ENCODE measurements around the gene HMGN2. TPM values are rescaled to one million over a fixed set of nuclear protein-coding genes. Genes with fewer than 3 reads are reported as not detected.

The HMGN2 gene
- total RNA-seq, 1 donor from 2014 or later: 158 TPM

GRCh38 chr1:26438041-26438440, 34.2 kb upstream of the HMGN2 start:
- H3K4me1 ChIP-seq: peaks cover 14% of the 10 kb centered on the region
- H3K4me3 ChIP-seq: no peak overlapping the region
- H3K27me3 ChIP-seq (ENCODE audit: low read depth): no peaks in the 10 kb centered on the region
- no peak for DNase-seq
- H3K27ac ChIP-seq (replicated peaks): no peak overlapping the region
- TF ChIP-seq, protein P1, sequence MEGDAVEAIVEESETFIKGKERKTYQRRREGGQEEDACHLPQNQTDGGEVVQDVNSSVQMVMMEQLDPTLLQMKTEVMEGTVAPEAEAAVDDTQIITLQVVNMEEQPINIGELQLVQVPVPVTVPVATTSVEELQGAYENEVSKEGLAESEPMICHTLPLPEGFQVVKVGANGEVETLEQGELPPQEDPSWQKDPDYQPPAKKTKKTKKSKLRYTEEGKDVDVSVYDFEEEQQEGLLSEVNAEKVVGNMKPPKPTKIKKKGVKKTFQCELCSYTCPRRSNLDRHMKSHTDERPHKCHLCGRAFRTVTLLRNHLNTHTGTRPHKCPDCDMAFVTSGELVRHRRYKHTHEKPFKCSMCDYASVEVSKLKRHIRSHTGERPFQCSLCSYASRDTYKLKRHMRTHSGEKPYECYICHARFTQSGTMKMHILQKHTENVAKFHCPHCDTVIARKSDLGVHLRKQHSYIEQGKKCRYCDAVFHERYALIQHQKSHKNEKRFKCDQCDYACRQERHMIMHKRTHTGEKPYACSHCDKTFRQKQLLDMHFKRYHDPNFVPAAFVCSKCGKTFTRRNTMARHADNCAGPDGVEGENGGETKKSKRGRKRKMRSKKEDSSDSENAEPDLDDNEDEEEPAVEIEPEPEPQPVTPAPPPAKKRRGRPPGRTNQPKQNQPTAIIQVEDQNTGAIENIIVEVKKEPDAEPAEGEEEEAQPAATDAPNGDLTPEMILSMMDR (IDR thresholded peaks at IDR 0.05; ENCODE audit: borderline replicate concordance): no peak
- no peaks in the 10 kb centered on the region for H3K9me3 ChIP-seq (replicated peaks)
- intact Hi-C loops (cut with micrococcal nuclease): no loop called here
- H3K36me3 ChIP-seq: peaks cover 89% of the 10 kb centered on the region

GRCh38 chr1:26440259-26440658, 32.0 kb upstream of the HMGN2 start:
- intact Hi-C loops (cut with micrococcal nuclease): no loop called here
- H3K27ac ChIP-seq (replicated peaks): no peak overlapping the region
- TF ChIP-seq, protein P1 (IDR thresholded peaks at IDR 0.05; ENCODE audit: borderline replicate concordance): no peak
- peaks cover 100% of the 10 kb centered on the region for H3K36me3 ChIP-seq
- no peak for DNase-seq
- H3K4me1 ChIP-seq: no peaks in the 10 kb centered on the region
- H3K27me3 ChIP-seq (ENCODE audit: low read depth): no peaks in the 10 kb centered on the region
- no peaks in the 10 kb centered on the region for H3K9me3 ChIP-seq (replicated peaks)
- H3K4me3 ChIP-seq: no peak overlapping the region

DNA sequence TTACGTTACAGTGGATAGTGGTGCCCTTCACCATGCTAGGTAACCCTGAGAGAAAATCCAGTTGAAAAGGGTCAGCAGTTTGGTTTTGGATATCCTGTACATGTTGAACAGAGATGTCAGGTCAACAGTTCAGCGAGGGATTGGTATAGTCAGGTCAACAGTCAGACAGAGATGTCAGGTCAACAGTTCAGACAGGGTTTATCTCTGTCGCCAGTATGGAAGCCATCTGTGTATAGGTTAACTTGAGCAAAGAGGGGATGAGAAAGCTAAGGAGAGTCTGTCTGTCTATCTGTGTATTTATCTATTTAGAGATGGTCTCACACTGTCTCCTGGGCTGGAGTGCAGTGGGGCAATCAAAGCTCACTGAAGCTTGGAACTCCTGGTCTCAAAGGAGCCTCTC, 22.4 kb upstream of the HMGN2 start:
- Histone ChIP-seq H3K4me3 (no peak overlapping the region), H3K27ac (replicated peaks) (no peak overlapping the region), H3K27me3 (ENCODE audit: low read depth) (no peaks in the 10 kb centered on the region), H3K4me1 (no peaks in the 10 kb centered on the region), H3K36me3 (peaks cover 96% of the 10 kb centered on the region), H3K9me3 (replicated peaks) (no peaks in the 10 kb centered on the region)
- intact Hi-C loops (cut with micrococcal nuclease): no loop called here
- DNase-seq: no peak
- TF ChIP-seq, protein P1 (IDR thresholded peaks at IDR 0.05; ENCODE audit: borderline replicate concordance): no peak

DNA sequence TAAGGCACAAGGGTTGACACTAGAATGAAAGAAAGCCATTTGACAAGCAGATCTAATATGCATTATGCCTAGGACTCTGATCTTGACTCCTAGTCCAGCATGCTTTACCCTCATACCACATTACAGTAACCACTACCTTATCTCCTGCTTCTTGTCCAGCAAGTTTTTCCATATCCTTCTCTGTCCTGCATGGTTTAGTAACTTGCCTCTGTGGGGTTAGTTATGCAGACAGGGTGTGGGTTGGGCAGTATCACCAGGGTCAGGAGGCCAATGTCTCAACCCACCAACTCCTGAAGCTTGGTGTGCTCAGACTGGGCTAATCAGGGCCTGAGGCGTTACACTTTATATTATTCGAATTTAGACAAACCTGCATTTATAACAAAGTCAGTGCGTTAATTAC, 21.3 kb upstream of the HMGN2 start:
- no peak for DNase-seq
- H3K36me3 ChIP-seq: peaks cover 94% of the 10 kb centered on the region
- no peaks in the 10 kb centered on the region for H3K4me1 ChIP-seq
- no peaks in the 10 kb centered on the region for H3K9me3 ChIP-seq (replicated peaks)
- TF ChIP-seq, protein P1 (IDR thresholded peaks at IDR 0.05; ENCODE audit: borderline replicate concordance): no peak
- no peaks in the 10 kb centered on the region for H3K27me3 ChIP-seq (ENCODE audit: low read depth)
- H3K27ac ChIP-seq (replicated peaks): no peak overlapping the region
- intact Hi-C loops (cut with micrococcal nuclease): no loop called here
- H3K4me3 ChIP-seq: no peak overlapping the region

DNA sequence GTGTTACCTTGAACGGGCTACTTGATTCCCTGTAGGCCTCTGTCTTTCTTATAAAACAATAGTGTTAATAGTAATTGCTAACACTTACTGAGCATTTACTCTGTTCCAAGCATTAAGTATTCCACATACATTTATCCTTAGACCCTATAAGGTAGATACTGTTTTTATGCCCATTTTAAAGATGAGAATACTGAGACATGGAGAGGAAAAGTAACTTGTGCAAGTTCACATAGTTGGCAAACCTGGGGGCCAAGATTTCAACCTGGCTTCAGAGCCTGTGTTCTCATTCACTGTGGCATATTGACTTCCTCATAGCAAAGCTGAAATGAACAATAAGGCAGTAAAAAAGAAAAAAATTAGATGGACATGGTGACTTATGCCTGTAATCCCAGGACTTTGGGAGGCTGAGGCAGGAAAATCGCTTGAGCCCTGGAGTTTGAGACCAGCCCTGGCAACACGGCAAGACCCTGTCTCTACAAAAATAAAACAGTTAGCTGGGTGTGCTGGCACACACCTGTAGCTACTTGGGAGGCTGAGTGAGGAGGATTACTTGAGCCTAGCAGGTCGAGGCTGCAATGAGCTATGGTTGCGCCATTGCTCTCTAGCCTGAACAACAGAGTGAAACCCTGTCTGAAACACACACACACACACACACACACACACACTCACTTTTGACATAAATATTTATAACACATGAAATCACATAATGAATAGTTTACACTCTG, 19.6 kb upstream of the HMGN2 start:
- Histone ChIP-seq H3K4me1 (no peaks in the 10 kb centered on the region), H3K27me3 (ENCODE audit: low read depth) (no peaks in the 10 kb centered on the region), H3K27ac (replicated peaks) (no peak overlapping the region), H3K9me3 (replicated peaks) (no peaks in the 10 kb centered on the region), H3K4me3 (no peak overlapping the region), H3K36me3 (peaks cover 86% of the 10 kb centered on the region)
- intact Hi-C loops (cut with micrococcal nuclease): no loop called here
- no peak for DNase-seq
- TF ChIP-seq, protein P1 (IDR thresholded peaks at IDR 0.05; ENCODE audit: borderline replicate concordance): no peak

Data from left ventricle myocardium inferior (tissue), 1 donor.